ENCODE data around the gene PANX3. TPM values are rescaled to one million over a fixed set of nuclear protein-coding genes. Genes with fewer than 3 reads are reported as not detected.

The PANX3 gene
- total and polyA plus RNA-seq, 2 of the 13 experiments (the other 11 are each of a cell fraction or from before 2014, with no cell fraction given), result not detected

DNA sequence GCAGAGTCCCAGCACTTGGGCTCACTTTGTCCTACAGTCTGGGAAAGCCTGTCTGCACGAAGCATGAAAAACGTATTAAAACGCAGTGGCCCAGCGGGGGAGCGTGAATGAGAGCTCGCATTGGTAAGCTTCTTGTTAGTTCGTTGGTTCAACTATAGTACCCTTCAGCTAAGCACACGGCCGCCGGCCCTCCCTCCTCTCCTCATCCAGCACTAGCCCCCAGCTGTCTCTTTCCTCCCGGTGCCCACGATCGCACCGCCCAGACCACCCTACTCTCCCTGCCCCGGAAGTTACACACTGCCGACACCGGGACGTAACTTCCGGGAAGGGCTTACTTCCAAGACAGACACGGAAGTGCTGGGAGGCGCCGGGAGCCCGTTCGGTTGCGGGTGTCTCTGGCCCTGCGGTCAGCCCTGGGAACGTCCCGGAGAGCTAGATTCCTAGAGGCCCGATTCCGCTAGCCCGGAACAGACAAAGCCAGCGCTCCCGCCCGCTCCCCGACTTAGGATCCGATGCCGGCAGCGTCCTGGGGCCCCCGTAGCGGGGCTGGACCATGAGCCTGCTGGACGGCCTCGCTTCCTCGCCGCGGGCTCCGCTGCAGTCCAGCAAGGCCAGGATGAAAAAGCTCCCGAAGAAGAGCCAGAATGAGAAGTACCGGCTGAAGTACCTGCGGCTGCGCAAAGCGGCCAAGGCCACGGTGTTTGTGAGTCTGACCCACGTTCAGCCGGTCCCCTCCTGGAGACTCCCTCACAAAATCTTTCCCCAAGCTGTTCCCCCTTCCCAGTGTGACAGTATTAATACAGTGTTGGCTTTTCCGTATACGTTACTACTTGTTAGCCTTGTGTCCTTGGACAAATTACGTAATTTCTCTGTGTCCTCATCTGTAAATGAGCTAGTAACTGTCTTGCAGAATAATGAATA is 11.6 kb downstream of the PANX3 start, which contains the start of gene TBRG1:
TSS of gene TBRG1 (plus strand) at position 334 of the 921 bp plus-strand sequence. CDS start at position 554, 220 bp downstream.
- ATAC-seq, result peak; percentile 99
- H4K20me1 ChIP-seq (ENCODE audit: insufficient read depth, low read length), result peaks cover 3% of the 10 kb centered on the region; the same call in 1 of the 2 replicates
- TSS peak; percentile 70 for BruUV-seq (replicated peaks)
- DNase-seq (ENCODE audit: low spot score), result peak; percentile 92
- peak within 1 kb of the TSS; percentile 90 for H3K27ac ChIP-seq (ENCODE audit: extremely low read length, insufficient read depth, low read length)
- peak within 1 kb of the TSS; percentile 99 for H3K4me2 ChIP-seq (ENCODE audit: low read depth, low read length)
- H3K4me1 ChIP-seq (ENCODE audit: insufficient read depth, low read length), result peaks cover 29% of the 10 kb centered on the region
- peaks cover 12 to 26% of the 10 kb centered on the region in 2 experiments for H3K36me3 ChIP-seq (replicated peaks in 1 of 2; ENCODE audit: control insufficient read depth in 1 of 2, insufficient read depth in 2 of 2, low read length in 2 of 2)
- ChIA-PET CTCF (ENCODE audit: low intra/inter-chr PET ratio, low total read pairs) (no interaction called here), POLR2A (interaction anchor here (0.6 to 2.0 kb wide), 17 partner anchors 9 to 1561 kb away, joined by 3 to 10 read pairs (median 5); partner anchors contain the start of genes CCDC15, HEPACAM, HSPA8 and SIAE)
- H3K9me3 ChIP-seq (ENCODE audit: low read length), result no peaks in the 10 kb centered on the region
- FAIRE-seq, result peak; percentile 81
- H3K9ac ChIP-seq (ENCODE audit: insufficient read depth, low read depth, low read length), result peak within 1 kb of the TSS; percentile 91
- H2AFZ ChIP-seq (ENCODE audit: low read length), result peak within 1 kb of the TSS; percentile 96
- intact Hi-C loops (cut with micrococcal nuclease; ENCODE audit: unreplicated experiment), result loop anchor here (5.0 kb wide), 1 partner anchor 315 kb away; the partner anchor contains the start of gene HEPACAM
- peaks cover 0 to 15% of the 10 kb centered on the region in 2 experiments; a peak in 2 of 5 replicates for H3K27me3 ChIP-seq (ENCODE audit: control insufficient read depth in 1 of 2, insufficient read depth in 2 of 2, low read length in 2 of 2)
- WGBS (ENCODE audit: low lambda C conversion rate), result 1% methylated on average over 17 of the region's 57 CpGs
- in situ Hi-C loops (cut with HindIII; ENCODE audit: extremely low pct_ligation_motif_present, low pct_unique_long_range_greater_than_20kb), result no loop called here
- peaks cover 21% of the 10 kb centered on the region for H3K79me2 ChIP-seq (ENCODE audit: insufficient read depth, low read length)
- peak within 1 kb of the TSS; percentile 88 to 98 (median 96) for H3K4me3 ChIP-seq (replicated peaks in 1 of 3; ENCODE audit: insufficient read depth in 1 of 3, low read depth in 2 of 3, low read length in 3 of 3)
- TF ChIP-seq ZSCAN21 (CRISPR knock-in tag; IDR thresholded peaks at IDR 0.05; ENCODE audit: borderline replicate concordance), result peak; percentile 19; the same call in 1 of the 2 replicates
- TF ChIP-seq RFXAP (CRISPR knock-in tag; IDR thresholded peaks at IDR 0.05; ENCODE audit: borderline replicate concordance), result peak; percentile 76
- TF ChIP-seq MAF1 (CRISPR knock-in tag; IDR thresholded peaks at IDR 0.05; ENCODE audit: borderline replicate concordance), result no peak
- no peak for TF ChIP-seq ZNF33A (CRISPR knock-in tag; IDR thresholded peaks at IDR 0.05; ENCODE audit: borderline replicate concordance)
- peak; percentile 97 for TF ChIP-seq KMT2A (CRISPR knock-in tag; IDR thresholded peaks at IDR 0.05)
- peak; percentile 89 for TF ChIP-seq ZBTB7B (CRISPR knock-in tag; IDR thresholded peaks at IDR 0.05)
- TF ChIP-seq RORA (CRISPR knock-in tag; IDR thresholded peaks at IDR 0.05), result no peak
- TF ChIP-seq ZNF180 (CRISPR knock-in tag; IDR thresholded peaks at IDR 0.05; ENCODE audit: borderline replicate concordance, low read depth), result no peak
- TF ChIP-seq, protein P1, sequence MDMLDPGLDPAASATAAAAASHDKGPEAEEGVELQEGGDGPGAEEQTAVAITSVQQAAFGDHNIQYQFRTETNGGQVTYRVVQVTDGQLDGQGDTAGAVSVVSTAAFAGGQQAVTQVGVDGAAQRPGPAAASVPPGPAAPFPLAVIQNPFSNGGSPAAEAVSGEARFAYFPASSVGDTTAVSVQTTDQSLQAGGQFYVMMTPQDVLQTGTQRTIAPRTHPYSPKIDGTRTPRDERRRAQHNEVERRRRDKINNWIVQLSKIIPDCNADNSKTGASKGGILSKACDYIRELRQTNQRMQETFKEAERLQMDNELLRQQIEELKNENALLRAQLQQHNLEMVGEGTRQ (IDR thresholded peaks at IDR 0.05; ENCODE audit: low read depth, low read length), result no peak
- TF ChIP-seq, protein P1 (CRISPR knock-in tag; IDR thresholded peaks at IDR 0.05; ENCODE audit: borderline replicate concordance), result no peak
- TF ChIP-seq, protein P2, sequence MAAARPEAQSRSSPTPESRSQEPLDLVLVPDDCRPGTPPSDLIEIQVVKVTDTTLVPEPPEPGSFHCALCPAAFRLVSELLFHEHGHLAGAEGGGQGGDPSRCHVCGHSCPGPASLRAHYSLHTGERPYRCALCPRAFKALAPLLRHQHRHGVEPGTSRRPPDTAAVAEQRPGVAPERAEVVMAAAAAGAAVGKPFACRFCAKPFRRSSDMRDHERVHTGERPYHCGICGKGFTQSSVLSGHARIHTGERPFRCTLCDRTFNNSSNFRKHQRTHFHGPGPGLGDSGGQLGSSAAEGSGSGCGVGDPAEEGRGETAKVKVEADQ (CRISPR knock-in tag; IDR thresholded peaks at IDR 0.05; ENCODE audit: borderline replicate concordance), result peak; percentile 70
- peak; percentile 90 for TF ChIP-seq IKZF4 (CRISPR knock-in tag; IDR thresholded peaks at IDR 0.05; ENCODE audit: borderline replicate concordance, low read depth, not compliant biosample characterization)
- peak; percentile 96 for TF ChIP-seq KDM2A (CRISPR knock-in tag; IDR thresholded peaks at IDR 0.05; ENCODE audit: borderline replicate concordance, low read depth)
- TF ChIP-seq, protein P3, sequence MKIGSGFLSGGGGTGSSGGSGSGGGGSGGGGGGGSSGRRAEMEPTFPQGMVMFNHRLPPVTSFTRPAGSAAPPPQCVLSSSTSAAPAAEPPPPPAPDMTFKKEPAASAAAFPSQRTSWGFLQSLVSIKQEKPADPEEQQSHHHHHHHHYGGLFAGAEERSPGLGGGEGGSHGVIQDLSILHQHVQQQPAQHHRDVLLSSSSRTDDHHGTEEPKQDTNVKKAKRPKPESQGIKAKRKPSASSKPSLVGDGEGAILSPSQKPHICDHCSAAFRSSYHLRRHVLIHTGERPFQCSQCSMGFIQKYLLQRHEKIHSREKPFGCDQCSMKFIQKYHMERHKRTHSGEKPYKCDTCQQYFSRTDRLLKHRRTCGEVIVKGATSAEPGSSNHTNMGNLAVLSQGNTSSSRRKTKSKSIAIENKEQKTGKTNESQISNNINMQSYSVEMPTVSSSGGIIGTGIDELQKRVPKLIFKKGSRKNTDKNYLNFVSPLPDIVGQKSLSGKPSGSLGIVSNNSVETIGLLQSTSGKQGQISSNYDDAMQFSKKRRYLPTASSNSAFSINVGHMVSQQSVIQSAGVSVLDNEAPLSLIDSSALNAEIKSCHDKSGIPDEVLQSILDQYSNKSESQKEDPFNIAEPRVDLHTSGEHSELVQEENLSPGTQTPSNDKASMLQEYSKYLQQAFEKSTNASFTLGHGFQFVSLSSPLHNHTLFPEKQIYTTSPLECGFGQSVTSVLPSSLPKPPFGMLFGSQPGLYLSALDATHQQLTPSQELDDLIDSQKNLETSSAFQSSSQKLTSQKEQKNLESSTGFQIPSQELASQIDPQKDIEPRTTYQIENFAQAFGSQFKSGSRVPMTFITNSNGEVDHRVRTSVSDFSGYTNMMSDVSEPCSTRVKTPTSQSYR (CRISPR knock-in tag; IDR thresholded peaks at IDR 0.05; ENCODE audit: borderline replicate concordance), result no peak
- TF ChIP-seq ZNF543 (CRISPR knock-in tag; IDR thresholded peaks at IDR 0.05), result peak; percentile 37
- no peak for TF ChIP-seq SMARCE1 (IDR thresholded peaks at IDR 0.05; ENCODE audit: borderline replicate concordance)
- peak; percentile 79 for TF ChIP-seq RBM39 (IDR thresholded peaks at IDR 0.05; ENCODE audit: low read depth, low read length, poor library complexity, severe bottlenecking)
